Heart right ventricle (tissue), 16 donors: ENCODE results near the gene TGFBRAP1. TPM values are rescaled to one million over a fixed set of nuclear protein-coding genes. Genes with fewer than 3 reads are reported as not detected.

ENCODE experiments used
- ATAC-seq, 8 donors: fragments of 200-7000 bp; cut with Tn5 transposase; one replicate each; pipeline ENCODE4 v1.9.1; 2020; ENCODE audit warnings: mild to moderate bottlenecking in 8 of 8, moderate library complexity in 8 of 8, moderate number of reproducible peaks in 1 of 8
- DNase-seq, 2 donors: peaks; one replicate each; pipeline ENCODE4 v3.0.0-alpha.2; 2020
- H3K27ac ChIP-seq, 10 donors: fragments of 200-600 bp; sonication (generic) in 2 of 10; one replicate each; pipeline versions ENCODE4 v1.5.0 to v1.8.0; 2020 to 2022; ENCODE audit warnings: mild to moderate bottlenecking in 3 of 10
- H3K27me3 ChIP-seq, 7 donors: fragments of 200-600 bp; one replicate each; pipeline ENCODE4 v1.8.0; 2021 to 2022; ENCODE audit warnings: mild to moderate bottlenecking in 2 of 7
- H3K36me3 ChIP-seq, 9 donors: fragments of 200-600 bp; sonication (generic) in 1 of 9; one replicate each; pipeline versions ENCODE4 v1.5.0 to v1.8.0; 2020 to 2022; ENCODE audit warnings: mild to moderate bottlenecking in 2 of 9
- H3K4me1 ChIP-seq, 9 donors: fragments of 200-600 bp; sonication (generic) in 1 of 9; one replicate each; pipeline versions ENCODE4 v1.5.0 to v1.8.0; 2020 to 2022; ENCODE audit warnings: mild to moderate bottlenecking in 4 of 9
- H3K4me3 ChIP-seq, 10 donors: fragments of 200-600 bp; sonication (generic) in 2 of 10; one replicate each; pipeline versions ENCODE4 v1.5.0 to v1.8.0; 2020 to 2022; ENCODE audit warnings: mild to moderate bottlenecking in 7 of 10, moderate library complexity in 2 of 10
- H3K9me3 ChIP-seq, 11 donors: fragments of 200-600 bp in 10 of 11; sonication (generic) in 2 of 11; one replicate each; pipeline versions ENCODE4 v1.5.0 to v1.8.0; 2013 to 2022; ENCODE audit warnings: mild to moderate bottlenecking in 2 of 11, control low read depth in 1 of 11, moderate library complexity in 1 of 11
- WGBS, 2 donors: extraction: QIAGEN DNeasy Blood & Tissue Kit; methylation state at CpG; one replicate each; pipeline ENCODE4 v1.1.7; 2013; ENCODE audit warnings: inconsistent platforms in 1 of 2; 5-methylcytosine and 5-hydroxymethylcytosine counted together
- intact Hi-C, 10 donors: fragments of 100-400 bp; cut with DNase I; formaldehyde crosslinking; loops; one replicate each; pipeline versions ENCODE4 v1.11.1 to v1.14.2; 2022
- polyA plus RNA-seq, 2 donors: library from polyadenylated mRNA; stranded (reverse); fragments of 200-250 nt; gene quantifications; one replicate each; pipeline ENCODE4 v1.2.3, GENCODE V29; 2013
- total RNA-seq, 10 donors: library from RNA; stranded (reverse); fragmentation: NEBNext Ultra II Directional in 3 of 10; extraction: Animal tissue kit (Norgen Biotek cat#: 25700) in 3 of 10; gene quantifications; one replicate each; pipeline versions ENCODE4 v1.2.1 to v1.2.4, GENCODE V29; 2021 to 2023
- TF ChIP-seq, protein P1 (sequence below), 9 donors: fragments of 200-600 bp; sonication (generic) in 2 of 9; IDR thresholded peaks; one replicate each; pipeline versions ENCODE4 v1.5.0 to v1.8.0; 2021 to 2022; ENCODE audit warnings: antibody characterized with exemption in 9 of 9, mild to moderate bottlenecking in 5 of 9, moderate library complexity in 1 of 9
- donor health status: Arrhythmogenic right ventricular cardiomyopathy.
- donor health status: ischemic (EF 13 %, LVEDD 7.1; RV severe dilation, severe dysfunction).
- donor health status: healthy with polysubstance abuse.
- donor health status: DM: no; HTN: yes; CAD: no.
- donor health status: DM: no; HTN: no; CAD: no.
- donor health status: ischemic (EF 25% LVEDD 6.9; RV normal size, moderate dysfunction).
- donor health status: ischemic (EF 25% LVEDD 5.7; RV mildly dilated, moderate dysfunction).
- donor health status: healthy.
- donor health status: DM: yes; HTN: yes; CAD: no.
- donor health status: Ischemic cardiomyopathy.
- donor health status: ischemic (EF 35%, LVEDD 5.7; RV mildly dilated, moderate dysfunction).
- donor health status: nonischemic (EF 11% LVEDD 7.7; RV severe dilation, severe dysfunction).
- donor health status: DM: yes; HTN: yes; CAD: no.
- donor health status: PGD.
- donor health status: ischemic (EF 29% LVEDD 5.4; RV normal size, mild dysfunction).
- donor health status: nonischemic (EF 23%, LVEDD 6.1; RV moderate dilation, normal function).

TGFBRAP1 gene
- total and polyA plus RNA-seq, 12 donors, result 2.1 to 12.7 (median 10.4) TPM

GRCh38 chr2:105257981-105258380 is 71.6 kb downstream of the TGFBRAP1 start:
- TF ChIP-seq, protein P1, sequence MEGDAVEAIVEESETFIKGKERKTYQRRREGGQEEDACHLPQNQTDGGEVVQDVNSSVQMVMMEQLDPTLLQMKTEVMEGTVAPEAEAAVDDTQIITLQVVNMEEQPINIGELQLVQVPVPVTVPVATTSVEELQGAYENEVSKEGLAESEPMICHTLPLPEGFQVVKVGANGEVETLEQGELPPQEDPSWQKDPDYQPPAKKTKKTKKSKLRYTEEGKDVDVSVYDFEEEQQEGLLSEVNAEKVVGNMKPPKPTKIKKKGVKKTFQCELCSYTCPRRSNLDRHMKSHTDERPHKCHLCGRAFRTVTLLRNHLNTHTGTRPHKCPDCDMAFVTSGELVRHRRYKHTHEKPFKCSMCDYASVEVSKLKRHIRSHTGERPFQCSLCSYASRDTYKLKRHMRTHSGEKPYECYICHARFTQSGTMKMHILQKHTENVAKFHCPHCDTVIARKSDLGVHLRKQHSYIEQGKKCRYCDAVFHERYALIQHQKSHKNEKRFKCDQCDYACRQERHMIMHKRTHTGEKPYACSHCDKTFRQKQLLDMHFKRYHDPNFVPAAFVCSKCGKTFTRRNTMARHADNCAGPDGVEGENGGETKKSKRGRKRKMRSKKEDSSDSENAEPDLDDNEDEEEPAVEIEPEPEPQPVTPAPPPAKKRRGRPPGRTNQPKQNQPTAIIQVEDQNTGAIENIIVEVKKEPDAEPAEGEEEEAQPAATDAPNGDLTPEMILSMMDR (IDR thresholded peaks at IDR 0.05), result no peak
- no peak overlapping the region for H3K27ac ChIP-seq
- no peaks in the 10 kb centered on the region for H3K4me1 ChIP-seq
- WGBS, 2 donors, result 84 to 87% methylated on average over 3 of the region's 3 CpGs
- no peak for ATAC-seq
- no peak overlapping the region for H3K4me3 ChIP-seq
- no peaks in the 10 kb centered on the region for H3K9me3 ChIP-seq
- no peaks in the 10 kb centered on the region for H3K27me3 ChIP-seq
- peaks cover 0 to 1% (median 0%) of the 10 kb centered on the region in 9 donors for H3K36me3 ChIP-seq
- DNase-seq, result no peak
- intact Hi-C loops, result no loop called here

- no peak for DNase-seq
- WGBS, 2 donors, result 55 to 74% methylated on average over 11 of the region's 11 CpGs
- H3K9me3 ChIP-seq, result no peaks in the 10 kb centered on the region
- H3K27ac ChIP-seq, result no peak overlapping the region
- no peaks in the 10 kb centered on the region for H3K4me1 ChIP-seq
- H3K36me3 ChIP-seq, result no peaks in the 10 kb centered on the region
- intact Hi-C loops, result no loop called here
- H3K4me3 ChIP-seq, result no peak overlapping the region
- no peaks in the 10 kb centered on the region for H3K27me3 ChIP-seq
- ATAC-seq, result no peak
- TF ChIP-seq, protein P1 (IDR thresholded peaks at IDR 0.05), result no peak
Observed at GRCh38 chr2:105256431-105257047, 73.0 kb downstream of the TGFBRAP1 start.

- Histone ChIP-seq H3K4me3 (no peak overlapping the region), H3K4me1 (no peaks in the 10 kb centered on the region), H3K36me3 (no peaks in the 10 kb centered on the region), H3K9me3 (no peaks in the 10 kb centered on the region), H3K27ac (no peak overlapping the region), H3K27me3 (no peaks in the 10 kb centered on the region)
- ATAC-seq (no peak), DNase-seq (no peak)
- intact Hi-C loops, result no loop called here
- WGBS, 2 donors, result 83% methylated on average over 2 of the region's 2 CpGs
- TF ChIP-seq, protein P1 (IDR thresholded peaks at IDR 0.05), result no peak
Observed at GRCh38 chr2:105255979-105256378, 73.6 kb downstream of the TGFBRAP1 start.

DNA sequence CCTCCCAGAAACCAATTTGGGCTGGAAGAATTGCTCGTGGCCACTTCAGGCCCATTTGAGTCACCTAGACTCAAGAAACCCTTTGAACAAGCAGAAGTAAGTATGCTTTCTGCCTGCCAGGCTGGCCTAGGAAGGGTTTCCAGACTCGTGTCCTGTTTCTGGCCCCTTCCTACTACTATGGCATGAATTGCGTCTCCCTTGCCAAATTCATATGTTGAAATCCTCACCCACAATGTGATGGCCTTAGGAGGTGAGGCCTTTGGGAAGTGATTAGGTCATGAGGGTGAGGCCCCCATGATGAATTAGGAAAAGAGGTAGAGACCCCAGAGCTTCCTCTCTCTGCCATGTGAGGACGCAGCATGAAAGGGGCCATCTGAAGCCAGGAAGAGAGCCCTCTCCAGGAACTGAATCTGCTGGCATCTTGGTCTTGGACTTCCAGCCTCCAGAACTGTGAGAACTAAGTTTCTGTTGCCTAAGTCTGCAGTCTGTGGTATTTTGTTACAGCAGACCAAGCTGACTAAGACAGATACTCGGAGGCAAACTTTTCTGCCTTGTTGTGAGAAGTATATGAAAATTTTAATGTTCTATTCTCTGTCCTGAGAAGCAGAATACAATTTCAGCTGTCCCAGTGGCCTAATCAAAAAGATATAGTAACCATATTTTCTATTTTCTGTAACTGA is 74.9 kb downstream of the TGFBRAP1 start:
- Histone ChIP-seq H3K36me3 (no peaks in the 10 kb centered on the region), H3K4me1 (no peaks in the 10 kb centered on the region), H3K27me3 (no peaks in the 10 kb centered on the region), H3K4me3 (no peak overlapping the region), H3K27ac (no peak overlapping the region), H3K9me3 (no peaks in the 10 kb centered on the region)
- intact Hi-C loops, result no loop called here
- no peak for DNase-seq
- WGBS, 2 donors, result 90 to 93% methylated on average over 5 of the region's 5 CpGs
- ATAC-seq, result no peak
- TF ChIP-seq, protein P1 (IDR thresholded peaks at IDR 0.05), result no peak
